H1 (cell line): ENCODE results near the gene ATP11A. TPM values are rescaled to one million over a fixed set of nuclear protein-coding genes. Genes with fewer than 3 reads are reported as not detected.

Experiments
- TAF1 ChIP-seq: IDR thresholded peaks from 2 replicates; pipeline ENCODE4 v1.6.1; 2011; ENCODE audit warnings: mild to moderate bottlenecking, low read depth, low read length
- polyA plus RNA-seq, 7 experiments: library from polyadenylated mRNA; depleted of rRNA in 3 of 7; stranded (reverse) in 5 of 7; unstranded in 2 of 7; fragments of >200 nt in 5 of 7; fragments of 200-250 nt in 2 of 7; gene quantifications; 1 replicate in 5 of 7; 2 replicates in 1 of 7; 4 replicates in 1 of 7; pipeline versions ENCODE4 v1.2.1 to v1.2.3, GENCODE V29; 2011 to 2013; ENCODE audit warnings: missing spikeins in 2 of 7, mixed read lengths in 2 of 7
- total RNA-seq: library from RNA; stranded (reverse); fragmentation: NEBNext Ultra II Directional; extraction: Animal tissue kit (Norgen Biotek cat#: 25700); gene quantifications from 2 replicates; pipeline ENCODE4 v1.2.1, GENCODE V29; 2021
- TF ChIP-seq, protein P1 (sequence below): IDR thresholded peaks from 2 replicates; pipeline ENCODE4 v1.6.1; 2012; ENCODE audit warnings: inconsistent platforms

Gene ATP11A
- total and polyA plus RNA-seq, 2 of the 8 experiments (the other 6 are each of a cell fraction or from before 2014, with no cell fraction given) = 28.8 to 72.9 TPM

DNA sequence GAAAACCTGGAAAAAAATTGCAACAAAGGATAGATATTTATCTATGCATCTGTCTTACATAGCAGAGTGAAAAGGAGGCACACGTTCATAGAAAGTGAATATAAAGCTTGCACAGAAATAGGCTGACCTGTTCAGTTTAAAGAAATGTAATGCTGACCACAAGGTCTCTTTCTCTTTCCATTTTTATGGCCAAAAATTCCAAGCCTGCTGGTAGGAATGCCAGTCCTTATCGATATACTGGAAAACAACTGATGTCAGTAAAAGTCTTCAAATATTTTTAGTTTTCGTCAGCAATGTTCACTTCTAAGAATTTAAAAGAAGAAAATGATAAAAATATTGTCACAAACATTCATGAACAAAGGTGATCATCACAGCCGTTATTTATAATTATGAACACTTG, 220.2 kb downstream of the ATP11A start (continued):
- no peak for TF ChIP-seq TAF1
- TF ChIP-seq, protein P1, sequence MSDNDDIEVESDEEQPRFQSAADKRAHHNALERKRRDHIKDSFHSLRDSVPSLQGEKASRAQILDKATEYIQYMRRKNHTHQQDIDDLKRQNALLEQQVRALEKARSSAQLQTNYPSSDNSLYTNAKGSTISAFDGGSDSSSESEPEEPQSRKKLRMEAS = no peak
